SK-N-SH (cell line): ENCODE measurements around the gene ARHGEF37. TPM values are rescaled to one million over a fixed set of nuclear protein-coding genes. Genes with fewer than 3 reads are reported as not detected.

Source experiments
- CTCF ChIA-PET: fragments of 300-600, 350-600 bp; formaldehyde crosslinking; extraction: SDS; loops from one replicate; lab custom pipeline; 2021; lab: Yijun Ruan, JAX
- POLR2A ChIA-PET: fragments of 350-600 bp; sonication (Branson Sonifier 250); formaldehyde crosslinking; extraction: SDS; loops from one replicate; lab custom pipeline; 2020; ENCODE audit warnings: antibody characterized with exemption, inconsistent platforms; lab: Yijun Ruan, JAX
- DNase-seq: peaks from one replicate; pipeline ENCODE4 v3.0.0; 2012
- H2AFZ ChIP-seq: fragments of 200-600 bp; sonication (generic); 2 replicates; pipeline ENCODE4 v1.8.1; 2016; ENCODE audit warnings: antibody characterized with exemption, mild to moderate bottlenecking, low read depth
- H3F3A ChIP-seq: fragments of 200-600 bp; sonication (generic); replicated peaks from 2 replicates; pipeline ENCODE3; 2016; ENCODE audit warnings: antibody characterized with exemption, mild to moderate bottlenecking; ENCODE audit not compliant: insufficient read depth
- H3K27ac ChIP-seq, 2 experiments: fragments of 200-500 bp in 1 of 2; fragments of 200-600 bp in 1 of 2; sonication (Bioruptor generic) in 1 of 2; sonication (generic), shearing (Covaris generic) in 1 of 2; 2 replicates each; pipeline versions ENCODE4 v1.5.1 to v1.6.1; 2014 to 2016; ENCODE audit warnings: low read depth in 2 of 2, inconsistent platforms in 1 of 2, low read length in 1 of 2, mild to moderate bottlenecking in 1 of 2, mixed read lengths in 1 of 2
- H3K27me3 ChIP-seq: fragments of 200-600 bp; sonication (generic), shearing (Covaris generic); 2 replicates; pipeline ENCODE4 v1.6.1; 2016; ENCODE audit warnings: mixed run types; ENCODE audit not compliant: insufficient read depth
- H3K36me3 ChIP-seq, 2 experiments: fragments of 200-500 bp in 1 of 2; fragments of 200-600 bp in 1 of 2; sonication (Bioruptor generic) in 1 of 2; sonication (generic) in 1 of 2; replicated peaks in 1 of 2; 2 replicates each; pipeline versions ENCODE3 to v1.5.1; 2014 to 2016; ENCODE audit warnings: low read length in 1 of 2, mild to moderate bottlenecking in 1 of 2; ENCODE audit not compliant: insufficient read depth in 2 of 2, control insufficient read depth in 1 of 2
- H3K4me1 ChIP-seq, 2 experiments: fragments of 200-500 bp in 1 of 2; fragments of 200-600 bp in 1 of 2; sonication (Bioruptor generic) in 1 of 2; sonication (generic), shearing (Covaris generic) in 1 of 2; 2 replicates each; pipeline versions ENCODE4 v1.5.1 to v1.6.1; 2014 to 2016; ENCODE audit warnings: low read depth in 1 of 2, low read length in 1 of 2, mixed run types in 1 of 2; ENCODE audit not compliant: insufficient read depth in 2 of 2, control insufficient read depth in 1 of 2
- H3K4me2 ChIP-seq: fragments of 200-600 bp; sonication (generic), shearing (Covaris generic); 2 replicates; pipeline ENCODE4 v1.6.1; 2017; ENCODE audit warnings: mixed run types
- H3K4me3 ChIP-seq, 2 experiments: fragments of 200-500 bp in 1 of 2; fragments of 200-600 bp in 1 of 2; sonication (Bioruptor generic) in 1 of 2; sonication (generic), shearing (Covaris generic) in 1 of 2; 2 replicates each; pipeline versions ENCODE4 v1.5.1 to v1.8.1; 2014 to 2016; ENCODE audit warnings: low read depth in 2 of 2, inconsistent platforms in 1 of 2, low read length in 1 of 2, mild to moderate bottlenecking in 1 of 2, mixed read lengths in 1 of 2, moderate library complexity in 1 of 2
- H3K79me2 ChIP-seq: fragments of 200-600 bp; sonication (generic); 2 replicates; pipeline ENCODE4 v1.8.1; 2017; ENCODE audit warnings: mild to moderate bottlenecking; ENCODE audit not compliant: insufficient read depth
- H3K9ac ChIP-seq: fragments of 200-600 bp; sonication (generic); 2 replicates; pipeline ENCODE4 v1.6.1; 2017; ENCODE audit warnings: mixed run types
- H3K9me2 ChIP-seq: fragments of 200-600 bp; sonication (generic); 2 replicates; pipeline ENCODE4 v1.6.1; 2017; ENCODE audit warnings: mixed run types
- H3K9me3 ChIP-seq: fragments of 200-600 bp; sonication (generic); 2 replicates; pipeline ENCODE4 v1.6.1; 2017; ENCODE audit warnings: mixed run types, mild to moderate bottlenecking, moderate library complexity
- H4K20me1 ChIP-seq: fragments of 200-600 bp; sonication (generic); 2 replicates; pipeline ENCODE4 v1.6.1; 2017; ENCODE audit warnings: mild to moderate bottlenecking, mixed run types; ENCODE audit not compliant: insufficient read depth
- CTCF ChIP-seq: fragments of 200-600 bp; sonication (generic); IDR thresholded peaks from 2 replicates; pipeline ENCODE4 v1.6.1; 2017; ENCODE audit warnings: antibody characterized with exemption, mild to moderate bottlenecking, moderate library complexity
- EP300 ChIP-seq, 2 experiments: IDR thresholded peaks; 2 replicates each; pipeline versions ENCODE4 v1.4.0 to v1.6.1; 2012; ENCODE audit warnings: borderline replicate concordance in 1 of 2, low read depth in 1 of 2, low read length in 1 of 2
- FOSL2 ChIP-seq: IDR thresholded peaks from 2 replicates; pipeline ENCODE4 v1.4.0; 2012; ENCODE audit warnings: low read depth, mild to moderate bottlenecking, moderate library complexity, borderline replicate concordance
- FOXJ3 ChIP-seq: sonication (generic); formaldehyde crosslinking; IDR thresholded peaks from 2 replicates; pipeline ENCODE4 v1.5.1; 2020; ENCODE audit warnings: mild to moderate bottlenecking, missing genetic modification reagents
- FOXM1 ChIP-seq: IDR thresholded peaks from 2 replicates; pipeline ENCODE4 v1.4.0; 2012; ENCODE audit warnings: low read depth, mild to moderate bottlenecking
- GATA2 ChIP-seq: sonication (generic); formaldehyde crosslinking; IDR thresholded peaks from 2 replicates; pipeline ENCODE4 v1.5.0; 2020; ENCODE audit warnings: mild to moderate bottlenecking, missing genetic modification reagents
- MXI1 ChIP-seq: IDR thresholded peaks from 2 replicates; pipeline ENCODE4 v1.6.1; 2012; ENCODE audit warnings: mild to moderate bottlenecking, low read depth, low read length, improper control_type of control experiment
- NFIC ChIP-seq: IDR thresholded peaks from 2 replicates; pipeline ENCODE4 v1.4.0; 2012; ENCODE audit warnings: borderline replicate concordance
- NRF1 ChIP-seq: IDR thresholded peaks from 2 replicates; pipeline ENCODE4 v1.6.1; 2012; ENCODE audit warnings: low read depth, mild to moderate bottlenecking, low read length
- RAD21 ChIP-seq: IDR thresholded peaks from 2 replicates; pipeline ENCODE4 v1.6.1; 2012; ENCODE audit warnings: mild to moderate bottlenecking, low read length
- RCOR1 ChIP-seq: fragments of 150-350 bp; IDR thresholded peaks from 2 replicates; pipeline ENCODE4 v1.6.1; 2017; ENCODE audit warnings: antibody characterized with exemption, low read length
- RFX5 ChIP-seq: IDR thresholded peaks from 2 replicates; pipeline ENCODE4 v1.6.1; 2012; ENCODE audit warnings: mild to moderate bottlenecking, improper control_type of control experiment, low read length
- SIN3A ChIP-seq: IDR thresholded peaks from 2 replicates; pipeline ENCODE4 v1.6.1; 2012; ENCODE audit warnings: low read depth, mild to moderate bottlenecking, low read length, moderate library complexity, borderline replicate concordance
- TAF1 ChIP-seq: IDR thresholded peaks from 2 replicates; pipeline ENCODE4 v1.6.1; 2012; ENCODE audit warnings: low read depth, mild to moderate bottlenecking, low read length, moderate library complexity, borderline replicate concordance
- TCF12 ChIP-seq: IDR thresholded peaks from 2 replicates; pipeline ENCODE4 v1.4.0; 2012
- TEAD4 ChIP-seq: IDR thresholded peaks from 2 replicates; pipeline ENCODE4 v1.4.0; 2012; ENCODE audit warnings: mild to moderate bottlenecking, borderline replicate concordance; ENCODE audit not compliant: insufficient read depth
- YY1 ChIP-seq: IDR thresholded peaks from 2 replicates; pipeline ENCODE4 v1.4.0; 2012; ENCODE audit warnings: low read depth, mild to moderate bottlenecking
- WGBS: methylation state at CpG from one replicate; pipeline ENCODE4 v1.1.6; 2017; ENCODE audit warnings: low lambda C conversion rate; 5-methylcytosine and 5-hydroxymethylcytosine counted together
- polyA plus RNA-seq, 3 experiments: library from polyadenylated mRNA; depleted of rRNA; stranded (reverse); fragments of >200 nt; gene quantifications; 2 replicates each; pipeline ENCODE4 v1.2.3, GENCODE V29; 2012
- TF ChIP-seq, protein P1 (sequence below): fragments of 150-350 bp; IDR thresholded peaks from 2 replicates; pipeline ENCODE4 v1.6.1; 2016; ENCODE audit warnings: mild to moderate bottlenecking, low read depth, low read length

ARHGEF37 gene
- polyA plus RNA-seq, 1 of the 3 experiments (the other 2 are of a cell fraction) = 0.94 TPM

- H2AFZ ChIP-seq = no peak overlapping the region
- H3K9me2 ChIP-seq = no peaks in the 10 kb centered on the region
- no peaks in the 10 kb centered on the region for H3K79me2 ChIP-seq
- no peak overlapping the region for H3K27ac ChIP-seq
- no peak for DNase-seq
- no peak overlapping the region for H3K4me2 ChIP-seq
- H4K20me1 ChIP-seq = no peaks in the 10 kb centered on the region
- no peak for TF ChIP-seq TAF1
- no peak for TF ChIP-seq FOXM1
- TF ChIP-seq RFX5 = no peak
- TF ChIP-seq MXI1 = no peak
- no peak for TF ChIP-seq TEAD4
- TF ChIP-seq, protein P1, sequence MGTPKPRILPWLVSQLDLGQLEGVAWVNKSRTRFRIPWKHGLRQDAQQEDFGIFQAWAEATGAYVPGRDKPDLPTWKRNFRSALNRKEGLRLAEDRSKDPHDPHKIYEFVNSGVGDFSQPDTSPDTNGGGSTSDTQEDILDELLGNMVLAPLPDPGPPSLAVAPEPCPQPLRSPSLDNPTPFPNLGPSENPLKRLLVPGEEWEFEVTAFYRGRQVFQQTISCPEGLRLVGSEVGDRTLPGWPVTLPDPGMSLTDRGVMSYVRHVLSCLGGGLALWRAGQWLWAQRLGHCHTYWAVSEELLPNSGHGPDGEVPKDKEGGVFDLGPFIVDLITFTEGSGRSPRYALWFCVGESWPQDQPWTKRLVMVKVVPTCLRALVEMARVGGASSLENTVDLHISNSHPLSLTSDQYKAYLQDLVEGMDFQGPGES = no peak
- TF ChIP-seq RCOR1 = no peak
- no peak for TF ChIP-seq NRF1
- no peak for TF ChIP-seq EP300 (IDR thresholded peaks at IDR 0.05; ENCODE audit: borderline replicate concordance in 1 of 2, low read depth in 1 of 2, low read length in 1 of 2)
- no peak for TF ChIP-seq TCF12
- TF ChIP-seq SIN3A = no peak
- no peak for TF ChIP-seq GATA2 (CRISPR knock-in tag)
- TF ChIP-seq NFIC = no peak
- H3K9ac ChIP-seq = no peak overlapping the region
- POLR2A ChIA-PET = interaction anchor here (0.8 kb wide), 1 partner anchor 38 kb away, joined by 3 read pairs; no protein-coding TSS in a partner anchor
- H3K4me1 ChIP-seq = no peaks in the 10 kb centered on the region; a peak in 1 of 4 replicates
- no peaks in the 10 kb centered on the region for H3K9me3 ChIP-seq
- H3K4me3 ChIP-seq = no peak overlapping the region
- CTCF ChIA-PET = interaction anchor here (0.7 to 1.7 kb wide), 6 partner anchors 8 to 180 kb away, joined by 3 to 6 read pairs (median 4); no protein-coding TSS in a partner anchor
- no peaks in the 10 kb centered on the region for H3F3A ChIP-seq
- WGBS = 47% methylated on average over 4 of the region's 4 CpGs
- no peaks in the 10 kb centered on the region for H3K27me3 ChIP-seq
- no peaks in the 10 kb centered on the region for H3K36me3 ChIP-seq
Observed at GRCh38 chr5:149654883-149655505, 73.7 kb downstream of the ARHGEF37 start.

- H3F3A ChIP-seq = no peaks in the 10 kb centered on the region
- no peaks in the 10 kb centered on the region for H3K36me3 ChIP-seq
Observed at GRCh38 chr5:149656576-149657182, 75.4 kb downstream of the ARHGEF37 start.

More at GRCh38 chr5:149656576-149657182, 75.4 kb downstream of the ARHGEF37 start:
- DNase-seq = no peak
- no peaks in the 10 kb centered on the region for H3K27me3 ChIP-seq
- no peaks in the 10 kb centered on the region for H3K9me3 ChIP-seq
- 48% methylated on average over 6 of the region's 6 CpGs for WGBS
- H4K20me1 ChIP-seq = no peaks in the 10 kb centered on the region
- no peak overlapping the region for H2AFZ ChIP-seq
- no peak overlapping the region for H3K9ac ChIP-seq
- H3K27ac ChIP-seq = no peak overlapping the region
- CTCF ChIA-PET = interaction anchor here (0.6 to 1.7 kb wide), 7 partner anchors 10 to 174 kb away, joined by 3 to 9 read pairs (median 3); no protein-coding TSS in a partner anchor
- no peak overlapping the region; a peak in 1 of 4 replicates for H3K4me3 ChIP-seq
- POLR2A ChIA-PET = no interaction called here
- no peak overlapping the region for H3K4me2 ChIP-seq
- H3K79me2 ChIP-seq = no peaks in the 10 kb centered on the region
- H3K4me1 ChIP-seq = no peaks in the 10 kb centered on the region; a peak in 1 of 4 replicates
- H3K9me2 ChIP-seq = no peaks in the 10 kb centered on the region
- TF ChIP-seq YY1 (no peak), CTCF (peak; percentile 53), FOXJ3 (CRISPR knock-in tag) (no peak), FOSL2 (no peak), RAD21 (no peak), RCOR1 (no peak)
